ENCODE measurements around the gene RHBDF2. TPM values are rescaled to one million over a fixed set of nuclear protein-coding genes. Genes with fewer than 3 reads are reported as not detected.
"Not testable (repeated sequence)": the region's sequence is repeated elsewhere in the genome, so short reads cannot be mapped to it uniquely, and the experiment has no call there.

The RHBDF2 gene
- total RNA-seq, 1 donor from 2014 or later: 132 TPM

DNA sequence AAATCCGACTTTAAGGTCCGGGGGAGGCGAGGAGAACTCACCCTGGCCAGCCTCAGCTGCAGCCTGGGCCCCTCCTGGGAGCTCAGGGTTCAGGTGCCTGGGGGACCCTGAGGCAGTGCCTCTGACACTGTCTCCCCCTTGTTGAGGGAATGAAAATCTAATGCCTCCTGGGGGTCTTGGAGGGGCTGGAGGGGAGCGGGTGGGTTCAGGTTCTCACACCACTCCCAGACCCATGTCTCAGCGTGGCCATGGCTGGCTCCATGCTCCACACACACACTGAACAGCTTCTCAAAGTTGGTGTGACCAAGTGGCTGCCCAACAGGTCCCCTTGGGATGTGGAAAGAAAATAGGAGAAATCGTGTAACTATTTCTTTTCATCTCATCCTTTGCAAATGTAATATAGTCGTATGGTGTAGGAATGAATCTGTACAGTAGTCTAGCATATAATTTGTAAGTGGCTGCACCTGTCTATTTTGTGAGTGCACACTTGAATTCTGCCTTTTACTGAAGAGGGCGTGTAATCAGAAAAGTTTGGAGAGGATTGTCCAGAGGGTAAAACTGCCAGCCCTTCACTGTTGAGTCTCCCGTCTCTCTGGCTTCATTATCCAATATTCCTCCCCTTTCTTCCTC lies 37.8 kb upstream of the RHBDF2 start:
- DNase-seq (ENCODE audit: extremely low read depth, low read depth, low spot score): no peak

DNA sequence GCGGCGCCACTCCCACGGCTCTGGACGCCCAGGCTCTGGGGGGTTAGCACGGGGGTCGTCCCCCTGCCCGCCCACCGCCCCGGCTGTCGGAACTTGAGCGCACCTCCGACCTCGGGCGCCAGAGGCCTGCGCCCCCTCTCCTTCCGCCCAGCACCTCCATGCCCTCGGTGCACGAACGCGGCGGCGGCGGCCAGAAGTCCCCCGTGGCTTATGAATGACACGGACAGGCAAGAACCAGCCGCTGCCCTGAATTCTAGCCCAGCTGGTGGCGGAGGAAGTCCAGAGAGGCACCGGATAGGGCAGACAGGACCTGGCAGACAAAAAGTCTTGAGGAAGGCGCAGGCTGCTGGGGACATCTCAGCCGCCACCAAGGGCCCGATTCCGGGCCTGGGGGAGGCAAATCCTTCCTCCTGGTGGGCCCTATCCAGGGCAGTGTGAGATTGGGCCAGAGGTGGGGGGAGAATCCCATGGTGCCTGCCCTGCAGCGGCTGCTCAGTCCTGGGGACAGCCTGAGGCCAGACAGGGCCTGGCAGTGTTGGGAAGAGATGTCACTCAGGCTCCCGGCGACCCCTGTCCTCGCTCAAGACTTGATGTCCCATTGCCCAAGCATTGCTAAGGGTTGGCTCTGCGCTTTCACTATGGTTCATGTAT lies 37.2 kb upstream of the RHBDF2 start:
- no peak for DNase-seq (ENCODE audit: extremely low read depth, low read depth, low spot score)

DNA sequence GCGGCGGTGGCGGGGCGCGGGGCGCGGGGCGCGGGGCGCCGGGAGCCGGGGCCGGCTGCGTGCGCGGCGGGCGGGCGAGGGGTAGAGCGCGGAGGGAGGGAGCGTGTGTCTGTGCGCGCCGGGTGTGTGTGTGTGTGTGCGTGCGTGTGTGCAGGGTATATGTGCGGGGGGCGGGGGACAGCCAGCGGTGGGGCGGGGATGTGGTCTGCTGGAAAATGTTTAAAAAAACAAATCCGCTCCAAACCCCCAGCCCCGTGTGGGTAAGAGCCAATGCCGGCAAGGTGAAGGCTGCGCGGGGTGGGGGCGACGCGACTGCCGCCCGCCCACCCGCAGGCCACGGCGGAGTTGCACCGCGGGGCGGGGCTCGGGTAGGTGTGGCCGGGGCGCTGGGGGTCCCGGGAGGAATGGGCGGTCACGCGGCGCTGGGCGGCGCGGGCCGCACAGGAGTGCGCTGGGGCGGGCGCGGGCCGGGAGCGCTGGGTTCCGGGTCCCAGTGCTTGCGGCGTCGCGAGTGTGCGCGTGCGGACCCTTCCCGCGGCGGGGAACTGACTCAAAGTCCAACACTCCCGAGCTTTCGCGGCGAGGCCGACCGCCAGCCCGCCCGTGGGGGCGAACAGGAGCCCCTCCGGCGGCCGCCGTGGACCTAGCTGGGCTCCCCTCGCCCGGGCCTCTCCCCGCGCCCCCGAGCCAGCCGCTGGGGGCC lies 36.5 kb upstream of the RHBDF2 start, which contains the start of gene CYGB:
CYGB (minus strand) TSS at position 132 of the 703 bp plus-strand sequence. CDS start 167 bp downstream, outside the sequence.
- DNase-seq (ENCODE audit: extremely low read depth, low read depth, low spot score): no peak

DNA sequence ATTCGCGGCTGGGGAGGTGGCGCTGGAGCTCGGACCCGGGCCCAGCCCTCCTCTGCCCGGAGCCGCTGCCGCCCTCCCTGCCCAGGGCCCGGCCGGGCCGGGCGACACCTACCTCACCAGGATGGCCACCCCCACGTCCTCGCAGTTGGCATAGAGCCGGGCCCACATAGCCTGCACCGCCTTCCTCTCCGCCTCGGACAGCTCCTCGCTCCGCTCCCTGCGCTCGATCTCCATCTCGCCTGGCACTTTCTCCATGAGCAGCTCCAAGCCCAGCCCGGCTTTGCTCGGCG lies 36.0 kb upstream of the RHBDF2 start:
- DNase-seq (ENCODE audit: extremely low read depth, low read depth, low spot score): no peak

DNA sequence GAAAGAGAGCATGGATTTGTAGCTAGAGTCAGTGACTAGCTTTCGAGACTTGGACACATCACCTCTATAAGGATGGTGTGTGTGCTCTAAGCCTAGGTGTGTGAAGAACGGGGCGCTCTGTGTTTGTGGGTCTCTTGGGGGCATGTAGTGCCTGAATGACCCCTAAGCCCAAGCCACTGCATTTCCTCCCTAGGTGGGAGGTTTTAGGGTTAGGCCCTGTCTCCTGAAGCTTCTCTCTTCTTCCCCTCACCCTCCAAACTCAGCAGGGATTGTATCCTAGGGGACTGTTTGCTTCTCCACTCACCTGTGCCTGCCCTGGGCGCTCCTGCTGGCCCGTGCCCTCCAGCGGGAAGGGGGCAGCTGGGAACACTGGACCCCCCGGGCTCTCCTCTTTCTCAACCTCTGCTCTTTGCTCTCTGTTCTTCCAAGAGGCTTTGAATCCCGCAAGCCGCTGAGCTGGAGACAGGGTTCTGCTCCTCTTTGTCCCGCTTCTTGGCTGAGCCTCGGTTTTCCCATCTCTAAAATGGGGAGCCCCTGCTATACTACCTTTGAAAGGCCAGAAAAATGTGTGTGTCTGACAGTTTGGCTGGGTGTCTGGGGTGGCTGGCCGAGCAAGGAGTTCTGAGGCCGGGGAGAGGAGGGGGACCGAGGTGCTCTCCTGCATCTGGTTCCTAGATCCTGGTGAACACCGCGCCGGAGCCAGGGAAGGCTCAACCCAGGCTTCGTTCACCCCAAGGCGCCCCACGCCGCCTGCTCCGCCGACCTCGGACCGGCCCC lies 35.5 kb upstream of the RHBDF2 start:
- no peak for DNase-seq (ENCODE audit: extremely low read depth, low read depth, low spot score)

DNA sequence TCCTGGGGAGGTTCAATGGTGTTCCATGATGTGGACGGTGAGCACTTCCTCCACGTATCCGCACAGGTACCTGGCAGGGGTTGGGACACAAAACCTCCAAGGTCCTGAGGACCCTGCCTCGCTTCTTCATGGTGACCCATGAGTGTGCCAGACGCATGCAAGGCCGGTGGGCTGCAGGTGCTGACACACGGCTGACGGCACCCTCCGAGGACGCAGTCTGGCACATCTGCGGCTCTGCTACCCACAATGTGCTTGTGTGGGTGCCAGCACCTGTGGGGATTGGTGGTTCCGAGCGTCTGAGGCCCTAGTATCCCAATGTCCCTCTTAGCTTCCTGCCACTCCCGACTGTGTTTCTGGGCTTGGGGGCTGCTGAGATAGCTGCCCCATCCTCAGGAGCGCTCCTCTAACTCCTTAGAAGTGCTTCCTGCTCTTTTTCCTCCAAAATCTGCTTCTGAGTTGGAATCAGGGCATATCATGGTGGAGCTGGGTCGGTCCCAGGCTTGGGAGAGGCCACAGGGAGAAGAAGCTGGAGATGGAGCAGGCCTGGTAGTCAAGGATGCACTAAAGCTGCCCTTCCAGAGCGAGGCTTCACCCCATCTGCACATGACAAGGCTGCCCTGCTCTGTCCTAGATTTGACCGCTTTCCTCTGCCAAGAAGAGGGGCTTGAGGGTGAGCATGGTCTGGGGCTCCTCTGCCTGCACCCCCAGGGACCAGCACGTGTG lies 34.7 kb upstream of the RHBDF2 start:
- no peak for DNase-seq (ENCODE audit: extremely low read depth, low read depth, low spot score)

DNA sequence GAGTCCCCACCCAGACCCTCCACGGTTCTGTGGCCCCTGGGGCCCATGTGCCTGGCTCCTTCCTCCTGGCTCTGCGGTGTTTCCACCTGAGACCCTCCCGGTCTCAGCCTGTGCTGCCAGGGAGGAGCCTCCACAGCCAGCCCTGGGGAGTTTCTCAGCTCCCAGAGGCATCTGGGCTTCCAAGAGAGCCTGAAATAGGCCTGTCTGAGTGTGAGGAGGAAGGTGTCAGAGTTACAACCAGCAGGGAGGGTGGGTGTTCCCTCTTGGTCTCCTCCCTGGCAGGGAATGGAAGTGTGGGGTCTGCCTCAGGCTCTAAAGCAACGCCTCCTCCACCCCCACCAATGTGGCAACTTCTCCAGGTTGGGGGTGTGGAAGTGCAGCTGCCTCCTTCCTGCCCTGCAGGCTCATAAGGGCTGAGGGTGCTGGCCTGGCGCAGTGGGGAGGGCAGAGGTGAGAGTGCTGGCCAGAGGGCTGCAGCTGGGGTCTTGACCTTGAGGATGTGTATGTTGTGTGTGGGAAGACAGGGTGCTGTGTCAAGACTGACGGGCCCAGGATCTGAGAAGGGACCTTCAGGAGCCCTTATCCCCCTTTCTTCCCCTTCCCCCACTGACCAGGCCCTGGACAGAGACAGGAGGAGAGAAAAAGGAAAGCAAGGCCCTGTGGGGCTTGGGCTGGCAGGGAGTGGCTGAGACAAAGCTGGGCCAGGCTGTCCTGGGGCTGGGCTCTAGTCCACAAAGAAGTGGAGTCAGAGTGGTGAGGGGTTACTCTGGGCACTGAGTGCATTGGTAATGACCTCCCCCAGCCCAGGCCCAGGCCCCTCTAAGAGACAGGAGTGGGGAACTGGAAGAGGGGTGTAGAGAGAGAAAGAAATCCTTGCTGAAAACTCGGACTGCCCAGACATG lies 33.9 kb upstream of the RHBDF2 start:
- no peak for DNase-seq (ENCODE audit: extremely low read depth, low read depth, low spot score)

DNA sequence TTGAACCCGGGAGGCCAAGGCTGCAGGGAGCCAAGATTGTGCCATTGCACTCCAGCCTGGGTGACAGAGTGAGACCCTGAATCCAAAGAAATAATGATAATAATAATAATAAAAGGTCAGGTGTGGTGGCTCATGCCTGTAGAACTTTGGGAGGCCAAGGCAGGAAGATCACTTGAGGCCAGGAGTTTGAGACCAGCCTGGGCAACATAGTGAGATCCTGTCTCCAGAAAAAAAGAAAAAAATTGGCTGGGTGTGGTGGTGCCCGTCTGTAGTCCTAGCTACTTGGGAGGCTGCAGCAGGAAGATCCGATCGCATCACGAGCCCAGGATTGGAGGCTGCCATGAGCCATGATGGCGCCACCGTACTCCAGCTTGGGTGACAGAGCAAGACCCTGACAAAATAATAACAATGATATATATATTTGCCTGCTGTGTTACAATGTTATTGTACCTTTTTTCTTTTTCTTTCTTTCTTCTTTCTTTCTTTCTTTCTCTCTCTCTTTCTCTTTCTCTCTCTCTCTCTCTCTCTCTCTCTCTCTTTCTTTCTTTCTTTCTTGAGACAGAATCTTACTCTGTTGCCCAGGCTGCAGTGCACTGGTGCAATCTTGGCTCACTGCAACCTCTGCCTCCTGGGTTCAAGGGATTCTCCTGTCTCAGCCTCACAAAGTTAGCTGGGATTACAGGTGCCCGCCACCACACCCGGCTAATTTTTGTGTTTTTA lies 32.6 kb upstream of the RHBDF2 start:
- DNase-seq (ENCODE audit: extremely low read depth, low read depth, low spot score): not testable (repeated sequence)

DNA sequence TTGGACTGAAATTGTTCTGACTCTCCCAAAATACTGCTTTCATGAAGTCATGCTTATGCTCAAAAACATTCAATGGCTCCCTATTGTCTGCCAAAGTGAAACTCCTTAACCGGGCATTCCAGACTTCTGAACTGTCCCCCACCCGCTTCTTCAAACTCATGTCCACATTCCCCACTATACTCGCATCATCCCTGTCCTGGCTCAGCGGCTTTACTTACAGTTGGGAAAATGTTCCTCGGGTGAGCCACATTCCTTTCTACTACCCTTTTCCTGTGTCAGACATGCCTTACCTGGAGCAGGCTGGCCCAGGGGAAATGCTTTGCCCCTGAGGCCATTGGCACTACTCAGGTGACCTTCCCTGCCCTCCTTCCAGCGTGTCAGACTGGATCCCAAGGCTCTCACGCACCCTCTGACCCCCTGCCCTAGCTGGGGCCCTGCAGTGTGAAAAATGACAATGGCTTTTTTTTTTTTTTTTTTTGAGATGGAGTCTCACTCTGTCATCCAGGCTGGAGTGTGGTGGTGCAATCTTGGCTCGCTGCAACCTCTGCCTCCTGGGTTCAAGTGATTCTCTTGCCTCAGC lies 30.9 kb upstream of the RHBDF2 start:
- DNase-seq (ENCODE audit: extremely low read depth, low read depth, low spot score): no peak

DNA sequence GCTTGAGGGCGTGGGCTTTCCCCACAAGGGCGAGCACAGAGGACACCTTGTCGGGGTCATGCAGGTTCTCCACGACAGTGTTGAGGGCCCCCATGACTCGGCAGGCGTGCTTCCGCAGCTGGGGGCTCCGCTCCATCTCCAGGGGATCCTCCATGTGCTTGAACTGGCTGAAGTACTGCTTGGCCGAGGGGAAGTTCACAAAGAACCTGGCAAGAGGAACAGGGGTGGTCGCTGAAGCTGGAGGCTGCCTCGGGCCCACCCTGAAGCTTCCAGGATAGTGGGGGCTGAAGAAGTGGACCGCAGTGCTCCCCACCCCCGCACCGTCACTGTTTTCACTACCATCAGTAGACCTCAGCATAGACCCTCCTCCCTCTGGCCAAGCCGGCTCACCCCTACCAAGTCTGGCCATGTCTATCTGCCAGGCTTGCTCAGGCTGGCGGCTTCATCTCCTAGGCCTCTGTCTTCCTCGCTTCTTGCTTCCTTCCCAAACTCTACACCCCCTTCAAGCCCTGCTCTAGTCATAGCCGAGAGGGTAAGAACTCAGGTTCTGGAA lies 30.3 kb upstream of the RHBDF2 start:
- DNase-seq (ENCODE audit: extremely low read depth, low read depth, low spot score): no peak

DNA sequence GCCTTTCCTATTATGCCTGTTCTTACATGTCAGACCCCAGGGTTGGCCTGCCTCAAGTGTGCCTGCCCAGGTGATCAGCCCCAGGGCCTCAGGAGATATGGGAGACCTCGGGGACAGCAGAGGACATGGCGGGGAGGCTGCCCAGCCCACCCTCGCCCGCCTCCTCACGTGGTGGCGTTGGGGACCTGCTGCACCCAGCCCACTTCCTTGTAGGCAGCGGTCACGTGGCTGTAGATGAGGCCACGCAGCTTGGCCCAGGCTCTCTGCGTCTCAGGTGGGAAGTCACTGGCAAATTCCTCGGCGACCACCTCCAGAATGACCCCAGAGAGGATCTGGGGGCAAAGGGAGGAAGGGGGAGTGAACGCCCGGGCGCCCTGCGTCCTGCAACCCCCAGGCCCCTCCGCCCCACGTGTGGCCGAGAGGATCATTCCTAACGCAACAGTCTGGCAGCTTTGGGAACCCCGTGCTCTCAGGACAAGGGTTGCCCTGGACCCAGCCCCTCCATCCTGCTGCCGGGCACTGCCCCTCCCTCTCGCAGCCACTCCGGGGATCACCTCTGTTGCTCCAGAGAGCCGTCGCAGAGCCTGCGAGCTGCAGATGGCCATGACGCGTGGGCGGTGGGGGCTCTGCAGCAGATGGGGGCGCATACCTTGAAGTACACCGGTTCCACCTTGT lies 29.7 kb upstream of the RHBDF2 start:
- DNase-seq (ENCODE audit: extremely low read depth, low read depth, low spot score): no peak

DNA sequence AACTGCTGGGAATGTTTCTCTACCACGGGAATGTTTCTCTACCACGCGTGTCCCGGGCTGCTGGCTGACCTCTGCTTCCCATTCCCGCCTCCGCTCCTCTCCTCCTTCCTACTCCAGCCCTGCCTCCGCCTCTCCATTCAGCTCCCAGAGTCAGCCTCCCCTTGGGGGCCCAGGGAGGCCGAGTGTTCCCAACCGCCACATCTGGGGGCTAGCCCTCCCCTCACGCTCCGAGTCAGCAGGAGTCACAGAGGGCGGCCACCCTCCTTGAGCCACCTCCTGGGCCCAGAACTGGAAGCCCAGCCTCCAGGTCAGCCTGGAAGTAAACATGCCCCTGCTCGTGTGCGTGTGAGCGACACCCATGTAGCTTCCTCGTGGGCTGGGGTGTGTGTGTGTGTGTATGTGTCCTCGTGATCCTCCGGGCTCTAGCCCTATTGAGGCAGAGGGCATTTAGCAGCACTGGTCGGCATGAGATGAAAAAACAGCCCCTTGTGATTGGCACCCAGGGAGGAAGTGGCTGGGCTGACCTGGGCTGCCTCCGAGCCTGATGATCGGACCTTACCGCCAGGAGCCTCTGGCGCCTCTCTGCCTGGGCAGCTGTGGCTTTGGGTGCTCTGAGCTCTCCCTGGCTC lies 29.0 kb upstream of the RHBDF2 start:
- no peak for DNase-seq (ENCODE audit: extremely low read depth, low read depth, low spot score)

DNA sequence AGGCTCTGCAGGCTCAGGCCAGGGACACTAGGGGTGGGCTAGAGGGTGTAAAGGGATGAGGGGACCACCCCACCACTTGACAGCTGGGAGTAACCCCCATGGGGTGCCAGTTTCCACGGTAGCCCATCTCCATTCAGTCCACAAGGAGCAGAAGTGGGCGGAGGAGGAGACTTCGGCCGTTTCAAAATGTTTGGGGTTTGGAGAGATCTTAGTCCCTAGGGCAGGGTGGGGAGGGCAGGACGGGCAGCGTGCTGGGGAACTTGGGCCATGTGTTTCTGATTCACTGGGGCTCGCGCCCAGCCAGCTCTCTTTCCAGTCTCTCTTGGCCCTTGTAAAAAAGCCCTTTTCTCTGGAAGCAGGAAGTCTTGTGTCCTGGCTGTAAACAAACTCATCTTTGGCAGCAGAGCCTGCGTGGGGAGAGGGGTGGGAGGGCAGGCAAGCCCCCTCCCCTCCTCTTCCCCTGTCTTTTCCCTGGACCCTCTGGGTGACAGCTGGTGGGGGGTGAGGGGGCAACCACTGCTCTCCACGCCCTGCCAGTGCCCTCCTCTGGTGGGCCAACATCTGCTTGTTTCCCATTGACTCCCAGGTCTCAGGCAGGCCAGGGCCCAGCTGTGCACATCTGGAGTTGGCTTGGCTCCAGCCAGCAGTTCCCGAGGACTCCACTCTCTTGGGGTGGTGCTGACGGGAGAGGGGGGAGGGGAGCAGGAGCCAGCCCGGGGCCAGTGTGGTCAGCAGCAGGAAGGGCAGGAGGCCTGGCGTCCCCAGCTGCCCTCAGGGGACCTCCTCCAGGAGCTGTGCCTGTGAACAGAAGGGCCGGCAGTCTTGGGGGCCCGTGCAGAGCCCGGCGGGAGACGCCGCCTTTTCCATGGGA lies 28.2 kb upstream of the RHBDF2 start:
- no peak for DNase-seq (ENCODE audit: extremely low read depth, low read depth, low spot score)

DNA sequence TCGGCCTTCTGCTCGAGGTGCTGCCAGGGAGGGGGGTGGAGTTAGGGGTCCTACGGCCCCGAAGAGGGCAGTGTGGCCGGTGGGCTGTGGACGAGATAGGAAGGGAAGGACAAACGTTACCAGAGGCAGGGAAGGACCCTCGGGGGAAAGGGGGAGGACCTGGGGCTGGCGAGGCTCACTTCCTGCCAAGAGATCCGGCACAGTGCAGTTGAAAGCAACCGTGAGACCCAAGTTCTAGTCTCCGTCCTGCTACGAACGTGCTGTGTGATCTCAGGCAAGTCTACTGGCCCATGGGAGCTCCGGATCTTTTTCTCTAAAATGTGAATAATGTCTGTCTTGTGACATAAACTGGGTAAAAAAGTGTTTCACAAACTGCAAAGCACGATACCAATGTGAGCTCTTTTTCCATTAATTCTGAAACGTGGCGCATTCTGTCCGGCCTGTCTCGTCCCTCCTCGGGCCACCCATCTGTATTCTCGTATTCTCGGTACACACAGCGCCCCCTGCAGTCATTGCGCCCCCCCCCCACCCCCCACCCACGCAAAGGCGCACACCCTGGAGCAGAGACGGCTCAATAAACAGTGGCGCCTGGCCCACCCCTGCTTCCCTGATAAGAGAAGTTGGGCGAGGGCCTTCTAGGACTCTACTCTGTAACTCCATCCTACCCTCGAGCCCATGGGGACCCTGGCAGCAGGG lies 27.5 kb upstream of the RHBDF2 start:
- no peak for DNase-seq (ENCODE audit: extremely low read depth, low read depth, low spot score)

DNA sequence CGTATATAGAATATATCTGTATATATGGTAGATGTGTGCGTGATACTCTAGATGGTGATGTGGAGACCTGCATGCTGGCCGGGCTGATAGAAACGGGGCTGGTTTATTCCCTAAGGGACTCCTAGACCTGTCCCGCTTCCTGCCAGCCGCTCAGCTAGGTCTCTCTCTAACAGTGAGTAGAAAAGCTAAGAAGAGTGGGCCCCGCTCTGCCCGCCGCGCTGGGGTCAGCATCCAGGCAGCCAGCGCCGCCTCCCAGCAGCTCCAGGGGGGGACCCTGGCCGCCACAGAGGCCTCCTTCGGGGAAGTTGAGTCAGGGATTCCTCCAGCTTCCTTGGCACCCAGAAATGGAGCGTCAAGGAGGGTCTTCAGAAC lies 26.9 kb upstream of the RHBDF2 start:
- DNase-seq (ENCODE audit: extremely low read depth, low read depth, low spot score): no peak
